ENCODE results near the gene CTAGE1. TPM values are rescaled to one million over a fixed set of nuclear protein-coding genes. Genes with fewer than 3 reads are reported as not detected.

The CTAGE1 gene
- total RNA-seq, 1 donor from 2014 or later, result not detected

DNA sequence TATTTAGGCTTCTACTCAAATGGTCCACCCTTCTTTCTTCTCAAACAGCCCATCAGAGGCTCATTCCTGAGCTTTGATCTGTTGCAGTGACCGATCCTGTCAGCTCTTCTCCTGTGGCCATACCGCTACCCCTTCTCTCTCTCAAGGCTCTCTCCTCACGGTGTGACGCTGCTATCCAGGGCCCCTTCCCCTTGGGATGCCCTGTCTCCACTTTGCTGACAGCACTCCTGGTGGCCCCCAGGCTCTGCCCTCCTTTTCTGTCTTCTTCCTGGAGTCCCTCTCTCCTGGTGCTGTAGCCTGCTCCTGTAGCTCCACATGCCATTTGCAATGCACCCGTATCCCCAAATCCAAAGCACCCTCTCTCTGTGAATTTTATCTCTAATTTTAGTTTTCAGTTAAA is 45.4 kb upstream of the CTAGE1 start:
- H3K27me3 ChIP-seq, result no peaks in the 10 kb centered on the region
- Mint-ChIP-seq H3K9me3 (no peaks in the 10 kb centered on the region), H3K27ac (no peak overlapping the region), H3K36me3 (no peaks in the 10 kb centered on the region), H3K4me3 (no peak overlapping the region), H3K4me1 (no peaks in the 10 kb centered on the region), H3K27me3 (ENCODE audit: insufficient read depth, low read depth) (peaks cover 7% of the 10 kb centered on the region)
- no peaks in the 10 kb centered on the region for H3K36me3 ChIP-seq
- H4K20me1 ChIP-seq (ENCODE audit: low read depth), result no peaks in the 10 kb centered on the region
- H3K27ac ChIP-seq, result no peak overlapping the region
- no peak for DNase-seq (ENCODE audit: low spot score)
- no peaks in the 10 kb centered on the region for H3F3A ChIP-seq (ENCODE audit: low read depth)
- H3K9me3 ChIP-seq (ENCODE audit: low read depth), result no peaks in the 10 kb centered on the region
- TF ChIP-seq, protein P1, sequence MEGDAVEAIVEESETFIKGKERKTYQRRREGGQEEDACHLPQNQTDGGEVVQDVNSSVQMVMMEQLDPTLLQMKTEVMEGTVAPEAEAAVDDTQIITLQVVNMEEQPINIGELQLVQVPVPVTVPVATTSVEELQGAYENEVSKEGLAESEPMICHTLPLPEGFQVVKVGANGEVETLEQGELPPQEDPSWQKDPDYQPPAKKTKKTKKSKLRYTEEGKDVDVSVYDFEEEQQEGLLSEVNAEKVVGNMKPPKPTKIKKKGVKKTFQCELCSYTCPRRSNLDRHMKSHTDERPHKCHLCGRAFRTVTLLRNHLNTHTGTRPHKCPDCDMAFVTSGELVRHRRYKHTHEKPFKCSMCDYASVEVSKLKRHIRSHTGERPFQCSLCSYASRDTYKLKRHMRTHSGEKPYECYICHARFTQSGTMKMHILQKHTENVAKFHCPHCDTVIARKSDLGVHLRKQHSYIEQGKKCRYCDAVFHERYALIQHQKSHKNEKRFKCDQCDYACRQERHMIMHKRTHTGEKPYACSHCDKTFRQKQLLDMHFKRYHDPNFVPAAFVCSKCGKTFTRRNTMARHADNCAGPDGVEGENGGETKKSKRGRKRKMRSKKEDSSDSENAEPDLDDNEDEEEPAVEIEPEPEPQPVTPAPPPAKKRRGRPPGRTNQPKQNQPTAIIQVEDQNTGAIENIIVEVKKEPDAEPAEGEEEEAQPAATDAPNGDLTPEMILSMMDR (IDR thresholded peaks at IDR 0.05), result no peak
- TF ChIP-seq EZH2 (IDR thresholded peaks at IDR 0.05) (no peak), EZH2phosphoT487 (IDR thresholded peaks at IDR 0.05) (no peak)
- no peak overlapping the region for H3K4me2 ChIP-seq
- no peaks in the 10 kb centered on the region for H3K4me1 ChIP-seq
- H3K9ac ChIP-seq, result no peak overlapping the region
- H3K79me2 ChIP-seq (ENCODE audit: low read depth), result no peaks in the 10 kb centered on the region
- H2AFZ ChIP-seq (replicated peaks), result peak overlapping the region; percentile 37
- no peak overlapping the region for H3K4me3 ChIP-seq

DNA sequence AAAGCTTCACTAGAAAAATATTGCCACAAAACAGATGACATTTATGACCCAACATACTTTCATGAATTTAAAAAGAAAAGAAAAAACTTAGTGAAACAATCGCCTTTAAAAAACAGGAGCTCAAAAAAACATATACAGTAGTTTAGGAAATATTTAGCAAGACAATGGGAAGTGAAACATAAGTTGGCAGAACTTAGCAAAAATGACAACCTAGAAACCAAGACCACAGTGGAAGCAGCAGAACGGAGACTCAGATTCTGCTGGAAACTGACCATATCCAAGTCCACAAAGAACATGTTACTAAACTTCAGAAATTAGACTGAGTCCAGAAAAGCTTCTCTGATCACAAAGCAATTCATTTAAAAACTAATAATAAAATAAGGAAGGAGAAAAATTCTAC is 41.8 kb upstream of the CTAGE1 start:
- Histone ChIP-seq H3K4me3 (no peak overlapping the region), H3K4me1 (peaks cover 15% of the 10 kb centered on the region), H4K20me1 (ENCODE audit: low read depth) (no peaks in the 10 kb centered on the region), H3K9me3 (ENCODE audit: low read depth) (no peaks in the 10 kb centered on the region), H3F3A (ENCODE audit: low read depth) (no peaks in the 10 kb centered on the region), H3K9ac (no peak overlapping the region), H2AFZ (replicated peaks) (no peak overlapping the region), H3K27me3 (no peaks in the 10 kb centered on the region), H3K4me2 (no peak overlapping the region), H3K79me2 (ENCODE audit: low read depth) (no peaks in the 10 kb centered on the region), H3K36me3 (no peaks in the 10 kb centered on the region), H3K27ac (no peak overlapping the region)
- H3K27me3 Mint-ChIP-seq (ENCODE audit: insufficient read depth, low read depth), result peaks cover 2% of the 10 kb centered on the region
- H3K36me3 Mint-ChIP-seq, result no peaks in the 10 kb centered on the region
- H3K9me3 Mint-ChIP-seq, result no peaks in the 10 kb centered on the region
- H3K27ac Mint-ChIP-seq, result no peak overlapping the region
- DNase-seq (ENCODE audit: low spot score), result no peak
- peaks cover 15% of the 10 kb centered on the region for H3K4me1 Mint-ChIP-seq
- TF ChIP-seq, protein P1 (IDR thresholded peaks at IDR 0.05), result no peak
- TF ChIP-seq EZH2 (IDR thresholded peaks at IDR 0.05) (no peak), EZH2phosphoT487 (IDR thresholded peaks at IDR 0.05) (no peak)
- no peak overlapping the region for H3K4me3 Mint-ChIP-seq

DNA sequence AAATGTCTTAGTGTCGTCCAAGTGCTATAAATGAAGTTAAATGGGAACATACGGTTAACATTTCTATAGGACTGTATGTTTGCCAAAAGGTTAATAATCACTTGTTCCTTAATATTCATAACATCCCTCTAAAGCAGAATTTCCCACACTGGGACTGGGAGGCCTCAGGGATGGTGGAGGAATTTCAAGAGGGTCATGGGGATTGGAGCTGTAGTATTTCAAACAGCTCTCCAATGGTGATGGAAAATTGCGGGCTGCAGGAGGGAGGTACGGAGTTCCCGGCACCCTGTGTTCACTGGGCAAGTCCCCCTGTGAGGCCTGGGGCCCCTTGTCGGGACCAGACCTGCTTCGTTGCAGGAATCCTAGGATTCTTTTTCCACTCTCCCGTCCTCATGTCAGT is 39.8 kb upstream of the CTAGE1 start:
- no peak overlapping the region for H3K27ac ChIP-seq
- no peak overlapping the region for H3K4me3 ChIP-seq
- H3K9me3 Mint-ChIP-seq, result no peaks in the 10 kb centered on the region
- no peaks in the 10 kb centered on the region for H3K9me3 ChIP-seq (ENCODE audit: low read depth)
- H3K36me3 ChIP-seq, result no peaks in the 10 kb centered on the region
- H3K4me1 Mint-ChIP-seq, result peaks cover 20% of the 10 kb centered on the region
- no peak for DNase-seq (ENCODE audit: low spot score)
- TF ChIP-seq, protein P1 (IDR thresholded peaks at IDR 0.05), result no peak
- TF ChIP-seq EZH2phosphoT487 (IDR thresholded peaks at IDR 0.05) (no peak), EZH2 (IDR thresholded peaks at IDR 0.05) (no peak)
- no peaks in the 10 kb centered on the region for H3K79me2 ChIP-seq (ENCODE audit: low read depth)
- H4K20me1 ChIP-seq (ENCODE audit: low read depth), result no peaks in the 10 kb centered on the region
- H3K27me3 ChIP-seq, result no peaks in the 10 kb centered on the region
- H3K4me2 ChIP-seq, result no peak overlapping the region
- H3K27me3 Mint-ChIP-seq (ENCODE audit: insufficient read depth, low read depth), result peaks cover 2% of the 10 kb centered on the region
- H3K27ac Mint-ChIP-seq, result no peak overlapping the region
- no peaks in the 10 kb centered on the region for H3F3A ChIP-seq (ENCODE audit: low read depth)
- no peak overlapping the region for H2AFZ ChIP-seq (replicated peaks)
- no peaks in the 10 kb centered on the region for H3K36me3 Mint-ChIP-seq
- peaks cover 15% of the 10 kb centered on the region for H3K4me1 ChIP-seq
- H3K4me3 Mint-ChIP-seq, result no peak overlapping the region
- H3K9ac ChIP-seq, result no peak overlapping the region
